IPS-15b (cell line): Measurements from ENCODE around the gene NUP50.

ENCODE experiments used
- H3K27me3 ChIP-seq: one replicate; pipeline ENCODE4 v1.6.1; 2013; ENCODE audit warnings: low read length; ENCODE audit not compliant: control insufficient read depth, insufficient read depth
- H3K36me3 ChIP-seq: one replicate; pipeline ENCODE4 v1.6.1; 2013; ENCODE audit warnings: low read length; ENCODE audit not compliant: control insufficient read depth, insufficient read depth
- H3K4me1 ChIP-seq: one replicate; pipeline ENCODE4 v1.6.1; 2013; ENCODE audit warnings: mild to moderate bottlenecking, low read length; ENCODE audit not compliant: control insufficient read depth, insufficient read depth
- H3K4me3 ChIP-seq: one replicate; pipeline ENCODE4 v1.5.1; 2013; ENCODE audit warnings: low read depth, low read length
- H3K9ac ChIP-seq: one replicate; pipeline ENCODE4 v1.6.1; 2013; ENCODE audit warnings: low read depth, mild to moderate bottlenecking, low read length
- H3K9me3 ChIP-seq: one replicate; pipeline ENCODE4 v1.6.1; 2013; ENCODE audit warnings: mild to moderate bottlenecking, low read length; ENCODE audit not compliant: control insufficient read depth, insufficient read depth

The NUP50 gene

DNA sequence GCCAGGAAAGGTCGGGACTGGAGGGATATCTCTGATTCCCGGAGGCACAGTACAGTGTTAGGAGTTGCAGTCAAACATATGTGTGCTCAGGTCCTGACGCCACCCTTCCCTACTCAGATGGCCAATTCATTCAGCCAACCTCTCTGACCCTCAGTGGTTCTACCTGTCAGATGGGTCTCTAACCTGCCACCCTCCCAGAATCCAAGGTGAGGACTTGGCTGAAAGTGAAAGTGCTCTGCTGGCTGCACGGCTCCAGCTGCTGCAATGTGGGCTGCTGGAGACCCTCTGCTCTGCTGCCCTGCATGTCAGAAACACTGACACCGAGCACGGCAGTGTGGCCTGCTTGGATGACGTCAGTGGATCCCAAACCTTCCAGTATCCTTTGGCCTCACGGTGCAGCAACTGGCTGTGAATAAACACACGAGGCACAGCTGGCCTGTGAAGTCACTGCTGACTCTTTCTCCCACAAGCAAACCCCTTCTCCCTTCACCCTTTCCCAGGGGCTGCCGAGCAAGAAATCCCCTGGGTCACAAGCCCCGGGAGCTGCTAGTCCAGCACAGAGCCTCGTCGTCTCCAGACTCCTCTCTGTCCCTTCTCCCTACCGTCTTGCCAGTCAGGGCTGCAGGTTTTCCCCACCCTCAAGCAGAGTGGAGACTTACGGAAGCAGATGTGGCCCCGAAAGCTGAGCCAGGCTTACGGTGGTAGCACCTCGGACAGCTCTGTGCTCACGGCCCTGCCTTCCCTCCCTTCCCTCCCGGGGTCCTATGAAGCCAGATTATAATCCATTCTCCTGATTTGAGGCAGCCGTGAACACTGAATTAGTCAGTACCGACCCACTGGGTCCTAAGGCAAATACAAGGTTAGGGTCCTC is 52.6 kb downstream of the NUP50 start:
- H3K9ac ChIP-seq: no peak overlapping the region

DNA sequence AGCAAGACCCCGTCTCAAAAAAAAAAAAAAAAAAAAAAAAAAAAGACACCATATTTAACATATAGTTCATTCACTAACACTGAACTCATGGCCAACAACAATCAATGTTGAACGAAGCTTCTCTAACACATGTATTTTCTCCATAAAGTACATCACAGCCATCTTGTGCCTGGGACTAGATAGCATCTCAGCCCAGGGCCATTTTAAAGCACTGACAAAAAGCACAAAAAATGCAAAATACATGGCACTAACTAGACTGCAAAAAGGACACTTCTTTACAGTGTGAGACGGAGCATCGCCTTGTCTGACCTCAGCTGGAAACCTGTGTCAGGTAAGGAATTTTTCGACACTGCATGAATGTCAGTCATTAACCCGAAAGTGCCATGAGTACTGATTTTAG is 53.6 kb downstream of the NUP50 start:
- H3K9me3 ChIP-seq: no peaks in the 10 kb centered on the region
- H3K9ac ChIP-seq: no peak overlapping the region
- no peaks in the 10 kb centered on the region for H3K27me3 ChIP-seq
- H3K4me1 ChIP-seq: peaks cover 4% of the 10 kb centered on the region
- H3K36me3 ChIP-seq: no peaks in the 10 kb centered on the region
- H3K4me3 ChIP-seq: no peak overlapping the region

More for the DNA sequence above, 52.6 kb downstream of the NUP50 start:
- Histone ChIP-seq H3K4me1 (peaks cover 8% of the 10 kb centered on the region), H3K36me3 (no peaks in the 10 kb centered on the region), H3K9me3 (no peaks in the 10 kb centered on the region), H3K27me3 (no peaks in the 10 kb centered on the region), H3K4me3 (no peak overlapping the region)

DNA sequence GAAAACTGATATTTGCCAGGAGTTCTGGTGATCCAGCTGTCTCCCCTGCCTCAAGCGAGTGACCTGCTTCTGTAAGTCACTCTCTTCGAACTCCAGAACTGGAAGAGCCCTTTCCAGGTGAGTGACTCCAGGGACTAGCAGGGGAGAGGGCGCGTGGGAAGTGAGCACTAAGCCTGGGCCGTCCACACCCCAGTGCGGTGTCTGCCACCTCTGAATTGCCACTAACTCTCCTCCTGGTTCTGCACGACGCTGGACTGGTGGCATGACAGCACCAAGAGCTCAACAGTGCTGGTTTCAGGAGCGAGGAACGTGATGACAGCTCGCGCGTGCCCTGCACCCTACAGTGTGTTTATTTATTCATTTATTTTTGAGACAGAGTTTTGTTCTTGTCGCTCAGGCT is 54.1 kb downstream of the NUP50 start:
- H3K9me3 ChIP-seq: no peaks in the 10 kb centered on the region
- peaks cover 2% of the 10 kb centered on the region for H3K4me1 ChIP-seq
- H3K4me3 ChIP-seq: no peak overlapping the region
- no peak overlapping the region for H3K9ac ChIP-seq
- no peaks in the 10 kb centered on the region for H3K27me3 ChIP-seq
- H3K36me3 ChIP-seq: no peaks in the 10 kb centered on the region

DNA sequence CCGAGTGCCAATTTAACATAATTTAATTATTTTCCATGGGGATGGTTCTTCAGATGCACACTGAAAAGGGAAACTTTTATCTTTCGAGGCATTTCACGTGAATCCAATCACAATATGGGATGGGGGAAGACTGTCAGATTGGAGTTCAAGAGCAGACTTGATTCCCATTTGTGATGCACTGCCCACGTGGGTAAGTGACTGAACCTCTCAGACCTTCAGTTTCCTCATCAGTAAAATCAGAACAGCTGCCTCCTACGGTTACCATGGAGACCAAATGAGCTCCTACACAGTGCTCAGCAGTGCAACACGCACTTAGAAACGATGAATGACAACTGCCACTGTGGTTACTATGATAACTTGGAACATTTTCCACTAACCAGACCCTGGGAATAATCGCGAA is 55.3 kb downstream of the NUP50 start:
- Histone ChIP-seq H3K9me3 (no peaks in the 10 kb centered on the region), H3K4me1 (no peaks in the 10 kb centered on the region), H3K9ac (no peak overlapping the region), H3K4me3 (no peak overlapping the region), H3K27me3 (no peaks in the 10 kb centered on the region), H3K36me3 (no peaks in the 10 kb centered on the region)

DNA sequence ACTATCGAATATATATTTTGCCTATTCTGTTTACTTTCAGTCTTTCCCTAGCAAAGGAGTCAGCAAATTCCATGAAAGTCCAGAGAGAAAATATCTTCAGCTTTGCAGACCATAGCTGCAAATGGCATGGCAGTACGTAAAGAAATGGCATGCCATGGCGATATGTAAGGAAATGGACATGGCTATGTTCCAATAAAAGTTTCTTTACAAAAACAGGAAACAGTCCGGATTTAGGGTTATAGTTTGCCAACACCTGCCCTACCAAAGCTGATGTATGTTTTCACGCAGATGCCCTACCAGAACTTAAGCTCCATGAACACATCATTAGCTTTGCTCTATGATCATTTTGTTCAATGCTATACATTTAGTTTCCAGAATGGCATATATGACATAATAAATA is 57.5 kb downstream of the NUP50 start:
- no peak overlapping the region for H3K9ac ChIP-seq
- H3K9me3 ChIP-seq: no peaks in the 10 kb centered on the region
- H3K36me3 ChIP-seq: no peaks in the 10 kb centered on the region
- no peaks in the 10 kb centered on the region for H3K4me1 ChIP-seq
- no peaks in the 10 kb centered on the region for H3K27me3 ChIP-seq
- H3K4me3 ChIP-seq: no peak overlapping the region

DNA sequence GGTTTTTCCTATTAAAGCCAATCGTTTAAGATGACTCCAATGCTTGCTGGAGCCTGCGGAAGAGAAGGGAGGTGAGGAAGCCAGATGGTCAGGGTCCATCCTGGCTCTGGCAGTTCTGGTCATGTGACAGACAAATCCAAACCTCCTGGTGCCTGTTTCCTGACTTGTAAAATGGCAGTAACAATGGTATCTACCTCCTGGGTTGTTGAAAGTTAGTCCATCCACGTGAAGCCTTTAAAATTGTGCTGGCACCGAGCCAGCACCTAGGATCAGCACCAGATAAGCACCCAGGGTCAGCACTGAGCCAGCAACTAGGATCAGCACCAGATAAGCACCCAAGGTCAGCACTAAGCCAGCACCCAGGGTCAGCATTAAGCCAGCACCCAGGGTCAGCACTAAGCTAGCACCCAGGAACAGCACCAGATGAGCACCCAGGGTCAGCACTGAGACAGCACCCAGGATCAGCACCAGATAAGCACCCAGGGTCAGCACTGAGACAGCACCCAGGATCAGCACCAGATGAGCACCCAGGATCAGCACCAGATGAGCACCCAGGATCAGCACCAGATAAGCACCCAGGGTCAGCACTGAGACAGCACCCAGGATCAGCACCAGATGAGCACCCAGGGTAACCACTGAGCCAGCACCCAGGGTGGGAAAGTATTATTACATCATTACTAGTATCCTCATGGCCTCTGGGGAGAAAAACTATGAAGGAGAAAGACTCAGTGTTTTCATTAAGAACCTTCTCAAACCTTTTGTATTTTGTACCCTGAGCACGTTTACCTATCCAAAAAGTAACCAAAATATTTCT is 59.8 kb downstream of the NUP50 start:
- H3K9ac ChIP-seq: no peak overlapping the region

DNA sequence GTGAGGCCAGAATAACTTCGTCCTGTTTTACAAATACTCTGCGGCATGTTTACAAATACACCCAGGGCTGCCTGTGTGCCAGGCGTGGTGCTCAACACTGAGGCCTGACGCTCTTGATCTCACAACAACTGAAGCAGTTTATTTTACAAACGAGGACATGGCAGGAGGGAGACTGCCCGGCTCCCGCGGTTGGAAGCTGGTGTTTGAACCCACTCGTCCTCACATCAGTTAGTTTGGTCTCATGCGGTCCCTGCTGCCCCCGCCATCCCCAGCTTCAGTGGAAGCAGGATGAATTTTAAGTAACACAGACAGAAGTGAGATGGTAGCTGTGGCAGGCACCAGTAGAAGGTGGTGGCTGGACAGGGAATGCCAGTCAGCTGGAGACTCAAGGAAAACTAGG is 60.6 kb downstream of the NUP50 start:
- H3K4me1 ChIP-seq: peaks cover 3% of the 10 kb centered on the region
- no peak overlapping the region for H3K4me3 ChIP-seq
- no peaks in the 10 kb centered on the region for H3K9me3 ChIP-seq
- H3K9ac ChIP-seq: peak overlapping the region; percentile 54
- H3K36me3 ChIP-seq: no peaks in the 10 kb centered on the region
- no peaks in the 10 kb centered on the region for H3K27me3 ChIP-seq

More for the DNA sequence above, 59.8 kb downstream of the NUP50 start:
- peaks cover 3% of the 10 kb centered on the region for H3K4me1 ChIP-seq
- H3K27me3 ChIP-seq: no peaks in the 10 kb centered on the region
- H3K36me3 ChIP-seq: no peaks in the 10 kb centered on the region
- no peaks in the 10 kb centered on the region for H3K9me3 ChIP-seq
- H3K4me3 ChIP-seq: no peak overlapping the region

DNA sequence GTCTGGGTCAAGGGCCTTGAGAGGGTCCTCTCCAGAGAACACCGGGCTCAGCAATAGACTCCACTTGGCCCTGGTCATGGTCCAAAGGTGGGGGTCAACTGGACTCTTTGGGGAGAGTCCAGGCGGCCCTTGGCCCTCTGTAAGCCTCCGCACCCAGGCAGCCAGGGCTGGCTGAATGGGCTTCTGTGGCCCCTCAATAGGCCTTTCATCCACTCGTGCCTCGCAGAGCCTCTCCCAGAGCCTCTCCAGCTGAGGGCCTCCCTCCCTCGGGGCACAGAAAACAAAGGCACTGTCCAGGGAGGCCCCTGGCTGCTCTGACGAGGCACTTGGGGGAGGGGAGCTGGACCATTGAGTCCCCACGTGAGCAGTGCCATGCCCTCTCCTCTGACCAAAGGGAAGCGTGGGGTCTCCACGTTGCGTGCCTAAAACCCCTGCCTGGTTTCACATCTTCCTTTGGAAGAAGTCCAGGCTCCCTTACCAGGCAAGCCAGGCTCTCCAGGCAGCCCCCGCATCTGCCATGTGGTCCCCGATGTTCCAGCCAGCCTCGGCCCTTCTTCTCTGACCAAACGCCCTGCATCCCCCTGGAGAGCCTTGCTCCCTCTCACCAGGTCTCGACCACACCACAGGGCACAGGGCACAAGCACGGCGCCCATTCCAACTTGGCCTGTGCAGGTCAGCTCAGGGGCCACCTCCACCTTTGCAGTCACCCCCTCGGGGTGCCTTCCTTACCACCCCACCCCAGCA is 61.4 kb downstream of the NUP50 start:
- Histone ChIP-seq H3K4me1 (peaks cover 3% of the 10 kb centered on the region), H3K27me3 (no peaks in the 10 kb centered on the region), H3K9ac (no peak overlapping the region), H3K9me3 (no peaks in the 10 kb centered on the region), H3K36me3 (no peaks in the 10 kb centered on the region), H3K4me3 (no peak overlapping the region)

DNA sequence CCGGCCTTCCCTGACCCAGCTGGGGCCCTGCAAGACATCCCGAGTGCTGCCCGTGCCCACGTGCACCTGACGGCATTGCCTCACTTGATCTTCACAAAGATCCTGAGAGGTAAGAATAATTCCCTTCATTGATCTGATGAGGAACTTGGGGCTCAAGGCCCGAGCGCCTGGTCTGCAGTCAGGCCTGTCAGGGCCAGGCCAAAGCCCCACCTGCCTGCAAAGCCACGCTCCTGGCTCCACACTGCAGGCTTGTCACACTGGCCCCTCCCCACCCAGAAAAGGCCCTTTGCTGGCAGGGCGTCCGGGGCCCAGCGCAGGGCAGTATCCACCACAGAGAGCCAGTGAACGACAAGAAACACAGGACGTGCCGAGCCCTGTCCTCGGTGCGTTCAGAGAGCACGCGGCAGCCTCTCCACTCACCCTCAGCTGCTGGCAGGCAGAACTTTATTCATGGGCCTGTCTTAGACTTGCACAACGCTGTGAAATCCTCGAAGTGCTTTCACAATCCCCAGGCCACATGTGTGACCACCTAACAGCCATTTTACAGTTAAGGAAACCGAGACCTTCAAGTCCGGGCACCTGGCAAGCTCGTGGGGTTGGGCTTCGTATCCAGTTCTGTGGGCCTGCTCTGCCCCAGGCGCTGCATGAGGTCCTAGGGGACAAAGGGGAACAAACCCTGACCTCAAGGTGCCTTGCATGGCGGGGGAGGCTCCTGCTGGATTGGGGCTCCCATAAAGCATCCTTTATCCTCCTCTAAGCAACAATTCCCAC is 62.2 kb downstream of the NUP50 start:
- H3K4me1 ChIP-seq: peaks cover 3% of the 10 kb centered on the region
- H3K4me3 ChIP-seq: no peak overlapping the region
- no peaks in the 10 kb centered on the region for H3K9me3 ChIP-seq
- no peaks in the 10 kb centered on the region for H3K36me3 ChIP-seq
- no peaks in the 10 kb centered on the region for H3K27me3 ChIP-seq
- no peak overlapping the region for H3K9ac ChIP-seq

DNA sequence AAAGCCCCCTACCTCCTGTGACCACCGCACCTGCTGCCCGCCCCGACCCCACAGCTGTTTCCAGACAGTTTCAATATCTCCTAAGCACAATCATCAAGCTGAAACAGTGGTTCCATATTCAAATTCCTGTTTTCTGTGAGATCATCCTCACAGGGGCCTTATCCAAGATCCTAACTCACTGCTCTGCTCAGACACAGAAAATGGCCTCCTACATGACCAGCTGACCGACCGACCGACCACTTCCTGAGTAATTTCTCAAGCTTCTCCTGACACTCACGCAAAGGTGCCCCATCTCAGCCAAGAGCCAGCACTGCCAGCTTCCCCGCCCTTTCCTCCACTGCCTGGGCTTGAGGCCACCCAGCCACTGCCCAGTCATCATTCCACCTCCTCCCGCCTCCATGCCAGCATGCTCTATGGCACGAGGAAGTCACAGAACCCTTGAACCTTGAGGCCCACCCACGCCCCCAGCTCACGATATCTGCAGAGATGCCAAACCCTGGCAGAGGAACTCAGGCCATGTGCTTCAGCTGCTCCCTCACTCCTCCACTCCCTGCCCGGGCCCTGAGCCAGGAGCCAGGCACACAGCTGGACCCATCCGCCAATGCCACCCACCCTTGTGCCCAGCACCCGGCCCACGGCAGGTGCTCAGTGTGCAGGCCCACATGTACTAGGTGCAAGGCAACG is 62.9 kb downstream of the NUP50 start:
- Histone ChIP-seq H3K4me3 (no peak overlapping the region), H3K9me3 (no peaks in the 10 kb centered on the region), H3K27me3 (no peaks in the 10 kb centered on the region), H3K4me1 (peaks cover 3% of the 10 kb centered on the region), H3K9ac (no peak overlapping the region), H3K36me3 (no peaks in the 10 kb centered on the region)
